Spleen (tissue), 11 donors: ENCODE data around the gene MGARP. TPM values are rescaled to one million over a fixed set of nuclear protein-coding genes. Genes with fewer than 3 reads are reported as not detected.
A peak's percentile ranks its signal among the peaks of the same experiment; 100 is the strongest.
"Not testable (repeated sequence)": the region's sequence is repeated elsewhere in the genome, so short reads cannot be mapped to it uniquely, and the experiment has no call there.

Experiments used
- DNase-seq: peaks from one replicate; pipeline ENCODE4 v3.0.0-alpha.2; 2020
- H3K27ac ChIP-seq, 8 donors: fragments of 200-600 bp; sonication (generic) in 7 of 8; 1 replicate in 4 of 8; 2 replicates in 4 of 8; pipeline versions ENCODE4 v1.5.0 to v1.8.0; 2016 to 2021; ENCODE audit warnings: inconsistent platforms in 4 of 8, mild to moderate bottlenecking in 4 of 8, moderate library complexity in 1 of 8
- H3K27me3 ChIP-seq, 7 donors: fragments of 200-600 bp; sonication (generic) in 6 of 7; replicated peaks in 1 of 7; 1 replicate in 4 of 7; 2 replicates in 3 of 7; pipeline versions ENCODE4 v1.5.0 to v1.8.0; 2016 to 2021; ENCODE audit warnings: inconsistent platforms in 3 of 7, mild to moderate bottlenecking in 1 of 7
- H3K36me3 ChIP-seq, 6 donors: fragments of 200-600 bp; sonication (generic) in 5 of 6; 1 replicate in 4 of 6; 2 replicates in 2 of 6; pipeline versions ENCODE4 v1.5.0 to v1.8.0; 2016 to 2021; ENCODE audit warnings: inconsistent platforms in 2 of 6
- H3K4me1 ChIP-seq, 6 donors: fragments of 200-600 bp; sonication (generic) in 5 of 6; 1 replicate in 3 of 6; 2 replicates in 3 of 6; pipeline versions ENCODE4 v1.5.0 to v1.8.0; 2016 to 2021; ENCODE audit warnings: inconsistent platforms in 3 of 6
- H3K4me3 ChIP-seq, 8 donors: fragments of 200-600 bp; sonication (generic) in 7 of 8; 1 replicate in 4 of 8; 2 replicates in 4 of 8; pipeline versions ENCODE4 v1.5.0 to v1.8.0; 2016 to 2021; ENCODE audit warnings: inconsistent platforms in 4 of 8, mild to moderate bottlenecking in 4 of 8, moderate library complexity in 2 of 8
- H3K9me3 ChIP-seq, 8 donors: fragments of 200-600 bp; sonication (generic) in 7 of 8; 1 replicate in 4 of 8; 2 replicates in 4 of 8; pipeline versions ENCODE4 v1.5.0 to v1.8.0; 2016 to 2021; ENCODE audit warnings: inconsistent platforms in 4 of 8
- CTCF ChIP-seq, 11 experiments: fragments of 200-600 bp in 7 of 11; fragments of 450-650 bp in 4 of 11; sonication (generic) in 4 of 11; IDR thresholded peaks in 8 of 11; conservative IDR thresholded peaks in 3 of 11; 1 replicate in 7 of 11; 2 replicates in 4 of 11; pipeline versions ENCODE4 v1.4.0 to v1.8.0; 2016 to 2021; ENCODE audit warnings: antibody characterized with exemption in 11 of 11, inconsistent platforms in 4 of 11, mild to moderate bottlenecking in 1 of 11
- POLR2A ChIP-seq, 3 donors: fragments of 450-650 bp; IDR thresholded peaks; one replicate each; pipeline ENCODE4 v1.5.1; 2017; ENCODE audit warnings: antibody characterized with exemption in 3 of 3, mild to moderate bottlenecking in 1 of 3
- POLR2AphosphoS5 ChIP-seq, 3 donors: sonication (generic); formaldehyde crosslinking; IDR thresholded peaks; one replicate each; pipeline ENCODE4 v1.5.1; 2017; ENCODE audit warnings: antibody characterized with exemption in 3 of 3
- WGBS, 5 donors: extraction: QIAGEN DNeasy Blood & Tissue Kit in 3 of 5; methylation state at CpG; one replicate each; pipeline versions ENCODE4 v1.1.5 to v1.1.7; 2013 to 2018; 5-methylcytosine and 5-hydroxymethylcytosine counted together
- intact Hi-C: fragments of 100-400 bp; cut with DNase I; formaldehyde crosslinking; loops from one replicate; pipeline ENCODE4 v1.15.0; 2023; ENCODE audit warnings: low total_unique reads
- polyA plus RNA-seq, 3 donors: library from polyadenylated mRNA; stranded (reverse); fragments of 200-250 nt; gene quantifications; one replicate each; pipeline ENCODE4 v1.2.1, GENCODE V29; 2013
- total RNA-seq, 7 donors: library from RNA; depleted of rRNA in 3 of 7; stranded (reverse); fragments of >200 nt in 3 of 7; fragmentation: NEBNext Ultra II Directional in 4 of 7; extraction: Animal tissue kit (Norgen Biotek cat#: 25700) in 4 of 7; gene quantifications; one replicate each; pipeline versions ENCODE4 v1.1.0 to v1.2.1, GENCODE V29; 2016 to 2021
- donor health status: healthy with polysubstance abuse.
- donor health status: DM: no; HTN: no; CAD: no; lungs with moderate emphysema.
- donor health status: DM: no; HTN: no; CAD: no.
- donor health status: Bipolar disorder and iron deficiency.
- donor health status: healthy.
- donor health status: DM: no; HTN: no; CAD: no.
- donor health status: DM: yes; HTN: yes; CAD: no.

MGARP gene
- total and polyA plus RNA-seq, 10 donors = 0.20 to 1.7 (median 0.50) TPM; not detected in 1

DNA sequence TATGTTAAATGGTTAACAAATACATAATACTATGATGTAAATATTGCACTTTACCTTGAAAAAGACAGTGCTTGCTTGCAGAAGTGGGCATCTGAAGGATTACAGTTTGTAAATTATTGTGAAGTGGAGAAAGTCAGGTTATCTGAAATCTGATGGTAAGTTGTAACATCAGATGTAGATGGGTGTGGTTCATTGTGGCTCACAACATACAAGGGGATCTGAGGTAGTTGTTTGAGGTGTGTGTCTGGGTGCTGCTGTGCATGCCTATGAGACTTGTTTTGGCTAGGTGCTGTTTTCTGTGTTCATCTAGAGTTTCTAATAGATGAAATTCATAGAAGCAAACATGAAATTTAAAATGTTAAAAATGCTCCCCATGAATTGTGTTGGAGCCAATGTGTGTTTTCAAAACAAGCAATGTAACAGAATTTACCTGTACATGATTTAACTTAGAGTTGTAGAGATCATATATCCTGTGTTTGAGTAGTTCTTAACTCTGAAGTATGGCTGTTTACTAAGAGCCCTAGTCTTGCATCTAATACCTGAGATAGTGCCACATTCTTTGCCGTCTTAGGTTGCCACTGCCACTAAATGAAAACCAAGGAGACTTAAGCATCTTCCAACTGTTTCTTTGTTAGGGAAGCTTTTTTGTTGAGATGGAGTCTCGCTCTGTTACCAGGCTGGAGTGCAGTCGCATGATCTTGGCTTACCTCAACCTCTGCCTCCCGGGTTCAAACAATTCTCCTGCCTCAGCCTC, 34.2 kb upstream of the MGARP start:
- H3K36me3 ChIP-seq = no peaks in the 10 kb centered on the region
- no peaks in the 10 kb centered on the region for H3K27me3 ChIP-seq
- peak overlapping the region in 4 of 8 donors; percentile 54 to 75 (median 63) for H3K27ac ChIP-seq
- no peaks in the 10 kb centered on the region for H3K9me3 ChIP-seq
- DNase-seq = no peak
- 93 to 98% (median 94%) methylated on average over 4 of the region's 4 CpGs for WGBS, 5 donors
- H3K4me3 ChIP-seq = no peak overlapping the region
- intact Hi-C loops = no loop called here
- TF ChIP-seq CTCF (IDR thresholded peaks at IDR 0.05 in 8 of 11, conservative IDR thresholded peaks at IDR 0.05 in 3 of 11) (no peak), POLR2AphosphoS5 (IDR thresholded peaks at IDR 0.05) (no peak), POLR2A (IDR thresholded peaks at IDR 0.05) (no peak)
- peaks cover 35 to 93% (median 68%) of the 10 kb centered on the region in 6 donors for H3K4me1 ChIP-seq

- Histone ChIP-seq H3K4me1 (peaks cover 35 to 91% (median 66%) of the 10 kb centered on the region in 6 donors), H3K27ac (peak overlapping the region in 5 of 8 donors; percentile 34 to 75 (median 62))
- 83 to 91% (median 87%) methylated on average over 10 of the region's 10 CpGs for WGBS, 5 donors
- H3K4me3 ChIP-seq, DNase-seq, intact Hi-C loops, H3K36me3 ChIP-seq, H3K9me3 ChIP-seq, H3K27me3 ChIP-seq: not testable (repeated sequence)
Observed at GRCh38 chr4:139313414-139313813, 33.4 kb upstream of the MGARP start.

DNA sequence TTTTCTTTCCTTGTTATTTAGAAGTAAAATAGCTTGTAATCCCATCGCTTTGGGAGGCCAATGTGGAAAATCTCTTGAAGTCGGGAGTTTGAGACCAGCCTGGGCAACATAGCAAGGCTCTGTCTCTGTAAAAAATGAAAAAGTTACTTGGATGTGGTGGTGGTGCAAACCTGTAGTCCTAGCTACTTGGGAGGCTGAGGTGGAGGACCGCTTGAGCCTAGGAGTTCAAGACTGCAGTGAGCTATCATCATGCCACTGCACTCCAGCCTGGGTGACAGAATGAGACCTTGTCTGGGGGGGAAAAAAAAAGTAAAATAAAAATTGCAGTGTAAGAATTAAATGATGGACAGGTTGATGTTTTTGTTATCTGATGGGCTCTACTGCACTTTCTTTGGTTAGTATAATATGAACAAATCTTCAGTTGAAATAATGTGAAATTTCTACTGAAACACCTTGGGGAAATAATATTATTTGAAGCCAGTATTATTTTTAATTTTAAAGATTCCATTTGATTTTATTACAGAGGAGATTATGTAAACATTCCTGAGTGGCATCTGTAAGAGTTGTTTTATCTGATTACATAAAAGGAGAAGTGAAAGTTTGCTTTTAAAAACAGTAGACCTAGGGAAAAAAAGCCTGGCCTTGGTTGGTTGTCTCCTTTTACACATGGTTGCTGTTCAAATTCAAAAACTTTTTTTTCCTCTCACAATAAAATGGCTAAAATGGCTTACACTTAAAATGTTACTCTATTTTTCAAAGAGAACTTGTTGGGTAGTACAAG, 32.7 kb upstream of the MGARP start:
- Histone ChIP-seq H3K9me3 (no peaks in the 10 kb centered on the region), H3K4me1 (peaks cover 35 to 91% (median 65%) of the 10 kb centered on the region in 6 donors), H3K27me3 (no peaks in the 10 kb centered on the region), H3K36me3 (peaks cover 0 to 10% (median 0%) of the 10 kb centered on the region in 6 donors), H3K27ac (peak overlapping the region in 5 of 8 donors; percentile 34 to 75 (median 62)), H3K4me3 (no peak overlapping the region)
- TF ChIP-seq POLR2A (IDR thresholded peaks at IDR 0.05) (no peak), CTCF (IDR thresholded peaks at IDR 0.05 in 8 of 11, conservative IDR thresholded peaks at IDR 0.05 in 3 of 11) (no peak), POLR2AphosphoS5 (IDR thresholded peaks at IDR 0.05) (no peak)
- DNase-seq = no peak
- WGBS, 5 donors = 75 to 95% (median 95%) methylated on average over 3 of the region's 3 CpGs
- intact Hi-C loops = no loop called here

DNA sequence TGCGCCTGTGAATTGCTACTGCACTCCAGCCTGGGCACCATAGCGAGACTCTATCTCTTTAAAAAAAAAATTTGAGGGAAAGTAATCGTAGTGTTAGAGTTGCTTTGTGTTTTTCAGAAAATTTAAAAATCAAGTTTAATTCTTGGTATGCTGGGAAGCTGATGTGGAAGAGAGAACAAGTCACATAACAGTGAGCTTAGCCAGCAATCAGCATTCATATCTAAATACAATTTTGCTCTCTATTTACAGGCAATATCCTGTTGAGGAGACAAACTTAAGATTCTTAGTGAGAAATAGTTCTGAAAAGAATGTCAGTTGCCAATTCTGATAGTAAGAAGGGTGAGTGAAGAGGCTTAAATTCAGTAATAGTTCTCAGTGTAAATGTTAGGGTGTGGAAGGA, 31.9 kb upstream of the MGARP start:
- WGBS, 5 donors = 84 to 89% (median 87%) methylated on average over 3 of the region's 3 CpGs
- Histone ChIP-seq H3K27me3 (no peaks in the 10 kb centered on the region), H3K36me3 (peaks cover 0 to 10% (median 0%) of the 10 kb centered on the region in 6 donors), H3K4me3 (no peak overlapping the region), H3K4me1 (peaks cover 35 to 91% (median 67%) of the 10 kb centered on the region in 6 donors), H3K27ac (peak overlapping the region in 4 of 8 donors; percentile 54 to 75 (median 63)), H3K9me3 (no peaks in the 10 kb centered on the region)
- DNase-seq = no peak
- TF ChIP-seq CTCF (IDR thresholded peaks at IDR 0.05 in 8 of 11, conservative IDR thresholded peaks at IDR 0.05 in 3 of 11) = no peak
- TF ChIP-seq POLR2A (IDR thresholded peaks at IDR 0.05) = no peak
- no peak for TF ChIP-seq POLR2AphosphoS5 (IDR thresholded peaks at IDR 0.05)
- intact Hi-C loops = no loop called here
